HepG2 (cell line): Measurements from ENCODE around the gene RSPH9. TPM values are rescaled to one million over a fixed set of nuclear protein-coding genes. Genes with fewer than 3 reads are reported as not detected.

Experiments
- CAMTA2 ChIP-seq: sonication (generic); formaldehyde crosslinking; IDR thresholded peaks from 2 replicates; pipeline ENCODE4 v1.4.0; 2020; ENCODE audit warnings: mild to moderate bottlenecking, missing genetic modification reagents, borderline replicate concordance
- CREB1 ChIP-seq, 2 experiments: fragments of 450-650 bp in 1 of 2; IDR thresholded peaks; 2 replicates each; pipeline ENCODE4 v1.6.1; 2016 to 2017; ENCODE audit warnings: control low read depth in 1 of 2, mild to moderate bottlenecking in 1 of 2, missing compliant biosample characterization in 1 of 2, missing genetic modification characterization in 1 of 2
- FOXA1 ChIP-seq, 2 experiments: fragments of 450-650 bp in 1 of 2; sonication (generic) in 1 of 2; formaldehyde crosslinking in 1 of 2; IDR thresholded peaks; 2 replicates each; pipeline versions ENCODE4 v1.4.0 to v1.6.1; 2016 to 2020; ENCODE audit warnings: missing genetic modification reagents in 1 of 2
- HIC2 ChIP-seq: sonication (generic); formaldehyde crosslinking; IDR thresholded peaks from 2 replicates; pipeline ENCODE4 v1.9.0; 2022; ENCODE audit warnings: low read depth, missing genetic modification reagents
- NCOR1 ChIP-seq: fragments of 200-600 bp; sonication (generic); IDR thresholded peaks from 2 replicates; pipeline ENCODE4 v1.7.0; 2017; ENCODE audit warnings: antibody characterized with exemption, low read length, borderline replicate concordance
- NFKB2 ChIP-seq: sonication (generic); formaldehyde crosslinking; IDR thresholded peaks from 2 replicates; pipeline ENCODE4 v1.4.0; 2020; ENCODE audit warnings: missing genetic modification reagents, borderline replicate concordance
- NR2F1 ChIP-seq, 2 experiments: fragments of 450-650 bp in 1 of 2; formaldehyde crosslinking in 1 of 2; IDR thresholded peaks; 2 replicates each; pipeline versions ENCODE4 v1.5.0 to v1.6.1; 2016 to 2020; ENCODE audit warnings: mild to moderate bottlenecking in 1 of 2, missing compliant biosample characterization in 1 of 2, missing genetic modification reagents in 1 of 2, moderate library complexity in 1 of 2
- POGK ChIP-seq: sonication (generic); formaldehyde crosslinking; conservative IDR thresholded peaks from 2 replicates; pipeline ENCODE4 v1.8.0; 2022; ENCODE audit warnings: mild to moderate bottlenecking, moderate library complexity, missing genetic modification reagents
- STAT6 ChIP-seq: sonication (generic); formaldehyde crosslinking; IDR thresholded peaks from 2 replicates; pipeline ENCODE4 v1.4.0; 2020; ENCODE audit warnings: missing genetic modification reagents, mild to moderate bottlenecking, borderline replicate concordance
- XRCC5 ChIP-seq: fragments of 200-400 bp; formaldehyde crosslinking; optimal IDR thresholded peaks from 2 replicates; pipeline ENCODE3; 2017; ENCODE audit warnings: mild to moderate bottlenecking, low read length
- ZFP62 ChIP-seq: sonication (generic); formaldehyde crosslinking; IDR thresholded peaks from 2 replicates; pipeline ENCODE4 v1.4.0; 2020; ENCODE audit warnings: missing genetic modification reagents
- ZMAT3 ChIP-seq: sonication (generic); formaldehyde crosslinking; conservative IDR thresholded peaks from 2 replicates; pipeline ENCODE4 v1.7.0; 2021; ENCODE audit warnings: missing genetic modification reagents
- ZNF3 ChIP-seq: IDR thresholded peaks from 2 replicates; pipeline ENCODE4 v1.7.0; 2017; ENCODE audit warnings: inconsistent platforms
- ZNF34 ChIP-seq: sonication (generic); formaldehyde crosslinking; IDR thresholded peaks from 2 replicates; pipeline ENCODE4 v1.4.0; 2020; ENCODE audit warnings: mild to moderate bottlenecking, missing genetic modification reagents, borderline replicate concordance
- ZNF468 ChIP-seq: sonication (generic); formaldehyde crosslinking; IDR thresholded peaks from 2 replicates; pipeline ENCODE4 v1.8.0; 2022; ENCODE audit warnings: mild to moderate bottlenecking, moderate library complexity, missing genetic modification reagents
- ZNF704 ChIP-seq: sonication (generic); formaldehyde crosslinking; IDR thresholded peaks from 2 replicates; pipeline ENCODE4 v1.8.1; 2023; ENCODE audit warnings: mild to moderate bottlenecking, inconsistent platforms, moderate library complexity, missing genetic modification reagents, borderline replicate concordance
- polyA plus RNA-seq, 8 experiments: library from polyadenylated mRNA; depleted of rRNA in 3 of 8; stranded (reverse) in 7 of 8; unstranded in 1 of 8; fragments of >200 nt; fragmentation: Illumina TruSeq in 4 of 8; extraction: Trizol in 4 of 8; gene quantifications; 2 replicates each; pipeline versions ENCODE4 v1.2.1 to v1.2.3, GENCODE V29; 2011 to 2016; ENCODE audit warnings: low read depth in 4 of 8, missing spikeins in 1 of 8, mixed read lengths in 1 of 8; ENCODE audit not compliant: insufficient read depth in 1 of 8
- total RNA-seq, 5 experiments: library from RNA; depleted of rRNA; stranded (reverse); fragments of >200 nt; fragmentation: Illumina TruSeq; extraction: Trizol; gene quantifications; 2 replicates each; pipeline ENCODE4 v1.2.3, GENCODE V29; 2016; ENCODE audit warnings: low read depth in 1 of 5
- TF ChIP-seq, protein P1 (sequence below): sonication (generic); formaldehyde crosslinking; IDR thresholded peaks from 2 replicates; pipeline ENCODE4 v1.4.0; 2020; ENCODE audit warnings: low read depth, mild to moderate bottlenecking, missing genetic modification reagents
- TF ChIP-seq, protein P2 (sequence below): sonication (generic); formaldehyde crosslinking; conservative IDR thresholded peaks from 2 replicates; pipeline ENCODE4 v1.4.0; 2020; ENCODE audit warnings: missing genetic modification reagents

RSPH9 gene
- total and polyA plus RNA-seq, 2 of the 13 experiments (the other 11 are each of a cell fraction or from before 2014, with no cell fraction given), result 0.04 TPM; not detected in 1

DNA sequence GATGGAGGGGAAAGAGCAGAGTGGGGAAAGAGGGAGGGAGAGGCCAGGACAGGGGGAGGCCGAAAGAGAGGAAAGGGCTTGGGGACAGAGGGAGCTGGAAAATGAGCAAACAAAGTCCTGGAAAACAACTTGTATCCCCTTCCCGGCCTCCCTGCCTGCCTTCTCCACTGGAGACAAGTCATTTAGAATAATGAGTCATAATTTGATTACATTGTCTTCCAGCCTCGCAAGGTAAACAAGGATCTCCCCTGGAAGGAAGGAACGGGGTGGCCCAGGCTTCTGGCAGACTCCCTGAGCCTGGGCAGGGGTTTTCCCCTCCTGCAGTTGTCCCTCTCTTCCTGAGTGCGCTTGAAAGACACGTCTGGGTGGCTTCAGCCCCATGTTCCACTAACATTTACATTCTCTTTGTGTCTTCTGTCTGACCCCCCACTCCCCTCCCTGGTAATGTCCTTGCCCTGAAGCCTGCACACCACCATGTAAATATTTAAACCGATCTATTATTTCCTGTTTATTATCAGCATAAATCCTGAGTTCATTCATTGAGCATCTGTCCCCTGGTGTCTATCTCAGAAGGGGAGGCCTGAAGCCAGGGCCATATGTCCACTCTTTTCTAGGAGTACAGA is 54.8 kb downstream of the RSPH9 start (continued):
- no peak for TF ChIP-seq ZNF34
- TF ChIP-seq ZFP62 (CRISPR knock-in tag), result no peak
- no peak for TF ChIP-seq STAT6
- 0 out of 2 replicates have a peak, but pooled peaks have one; percentile 12 for TF ChIP-seq ZMAT3 (CRISPR knock-in tag)
- TF ChIP-seq HIC2, result no peak
- TF ChIP-seq ZNF704 (CRISPR knock-in tag), result no peak
- no peak for TF ChIP-seq CAMTA2 (CRISPR knock-in tag)
- TF ChIP-seq FOXA1 (IDR thresholded peaks at IDR 0.05), result 0 out of 2 replicates have a peak, but pooled peaks have one; percentile 27
- peak; percentile 57; the same call in 1 of the 2 replicates for TF ChIP-seq FOXA1 (CRISPR knock-in tag; IDR thresholded peaks at IDR 0.05)
- no peak for TF ChIP-seq CREB1 (IDR thresholded peaks at IDR 0.05)
- TF ChIP-seq CREB1 (CRISPR knock-in tag; IDR thresholded peaks at IDR 0.05), result no peak
- no peak for TF ChIP-seq NR2F1 (CRISPR knock-in tag; IDR thresholded peaks at IDR 0.05)
- TF ChIP-seq, protein P1, sequence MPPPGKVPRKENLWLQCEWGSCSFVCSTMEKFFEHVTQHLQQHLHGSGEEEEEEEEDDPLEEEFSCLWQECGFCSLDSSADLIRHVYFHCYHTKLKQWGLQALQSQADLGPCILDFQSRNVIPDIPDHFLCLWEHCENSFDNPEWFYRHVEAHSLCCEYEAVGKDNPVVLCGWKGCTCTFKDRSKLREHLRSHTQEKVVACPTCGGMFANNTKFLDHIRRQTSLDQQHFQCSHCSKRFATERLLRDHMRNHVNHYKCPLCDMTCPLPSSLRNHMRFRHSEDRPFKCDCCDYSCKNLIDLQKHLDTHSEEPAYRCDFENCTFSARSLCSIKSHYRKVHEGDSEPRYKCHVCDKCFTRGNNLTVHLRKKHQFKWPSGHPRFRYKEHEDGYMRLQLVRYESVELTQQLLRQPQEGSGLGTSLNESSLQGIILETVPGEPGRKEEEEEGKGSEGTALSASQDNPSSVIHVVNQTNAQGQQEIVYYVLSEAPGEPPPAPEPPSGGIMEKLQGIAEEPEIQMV (CRISPR knock-in tag), result no peak
- TF ChIP-seq ZNF468 (CRISPR knock-in tag), result no peak
- TF ChIP-seq XRCC5, result no peak
- TF ChIP-seq, protein P2, sequence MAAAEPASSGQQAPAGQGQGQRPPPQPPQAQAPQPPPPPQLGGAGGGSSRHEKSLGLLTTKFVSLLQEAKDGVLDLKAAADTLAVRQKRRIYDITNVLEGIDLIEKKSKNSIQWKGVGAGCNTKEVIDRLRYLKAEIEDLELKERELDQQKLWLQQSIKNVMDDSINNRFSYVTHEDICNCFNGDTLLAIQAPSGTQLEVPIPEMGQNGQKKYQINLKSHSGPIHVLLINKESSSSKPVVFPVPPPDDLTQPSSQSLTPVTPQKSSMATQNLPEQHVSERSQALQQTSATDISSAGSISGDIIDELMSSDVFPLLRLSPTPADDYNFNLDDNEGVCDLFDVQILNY (CRISPR knock-in tag), result no peak
- no peak for TF ChIP-seq POGK
- TF ChIP-seq NCOR1, result no peak
- TF ChIP-seq NFKB2 (CRISPR knock-in tag), result no peak
- TF ChIP-seq ZNF3 (CRISPR knock-in tag), result no peak
